Astrocyte of the spinal cord (primary cell): Measurements from ENCODE around the gene CDKAL1.
"Not testable (repeated sequence)": the region's sequence is repeated elsewhere in the genome, so short reads cannot be mapped to it uniquely, and the experiment has no call there.

Experiments
- DNase-seq: peaks from one replicate; pipeline ENCODE4 v3.0.0; 2011; ENCODE audit warnings: low read depth, low spot score
- H3K4me3 ChIP-seq: 2 replicates; pipeline ENCODE4 v1.5.1; 2011; ENCODE audit warnings: low read depth, mild to moderate bottlenecking, low read length, moderate library complexity
- in situ Hi-C: cut with HindIII; loops from 2 replicates; pipeline ENCODE4 v1.10.0; 2017; ENCODE audit warnings: low sequenced_read_pairs
- TF ChIP-seq, protein P1 (sequence below): IDR thresholded peaks from 2 replicates; pipeline ENCODE4 v1.5.1; 2012; ENCODE audit warnings: low read depth, mild to moderate bottlenecking, low read length, inconsistent platforms

Gene CDKAL1

GRCh38 chr6:20744911-20745557 is 210.8 kb downstream of the CDKAL1 start:
- in situ Hi-C loops = no loop called here
- no peak overlapping the region for H3K4me3 ChIP-seq
- no peak for DNase-seq
- TF ChIP-seq, protein P1, sequence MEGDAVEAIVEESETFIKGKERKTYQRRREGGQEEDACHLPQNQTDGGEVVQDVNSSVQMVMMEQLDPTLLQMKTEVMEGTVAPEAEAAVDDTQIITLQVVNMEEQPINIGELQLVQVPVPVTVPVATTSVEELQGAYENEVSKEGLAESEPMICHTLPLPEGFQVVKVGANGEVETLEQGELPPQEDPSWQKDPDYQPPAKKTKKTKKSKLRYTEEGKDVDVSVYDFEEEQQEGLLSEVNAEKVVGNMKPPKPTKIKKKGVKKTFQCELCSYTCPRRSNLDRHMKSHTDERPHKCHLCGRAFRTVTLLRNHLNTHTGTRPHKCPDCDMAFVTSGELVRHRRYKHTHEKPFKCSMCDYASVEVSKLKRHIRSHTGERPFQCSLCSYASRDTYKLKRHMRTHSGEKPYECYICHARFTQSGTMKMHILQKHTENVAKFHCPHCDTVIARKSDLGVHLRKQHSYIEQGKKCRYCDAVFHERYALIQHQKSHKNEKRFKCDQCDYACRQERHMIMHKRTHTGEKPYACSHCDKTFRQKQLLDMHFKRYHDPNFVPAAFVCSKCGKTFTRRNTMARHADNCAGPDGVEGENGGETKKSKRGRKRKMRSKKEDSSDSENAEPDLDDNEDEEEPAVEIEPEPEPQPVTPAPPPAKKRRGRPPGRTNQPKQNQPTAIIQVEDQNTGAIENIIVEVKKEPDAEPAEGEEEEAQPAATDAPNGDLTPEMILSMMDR = no peak

- TF ChIP-seq, protein P1 = no peak
- H3K4me3 ChIP-seq = no peak overlapping the region
- no peak for DNase-seq
- in situ Hi-C loops = no loop called here
Observed at GRCh38 chr6:20746024-20746423, 211.8 kb downstream of the CDKAL1 start.

DNA sequence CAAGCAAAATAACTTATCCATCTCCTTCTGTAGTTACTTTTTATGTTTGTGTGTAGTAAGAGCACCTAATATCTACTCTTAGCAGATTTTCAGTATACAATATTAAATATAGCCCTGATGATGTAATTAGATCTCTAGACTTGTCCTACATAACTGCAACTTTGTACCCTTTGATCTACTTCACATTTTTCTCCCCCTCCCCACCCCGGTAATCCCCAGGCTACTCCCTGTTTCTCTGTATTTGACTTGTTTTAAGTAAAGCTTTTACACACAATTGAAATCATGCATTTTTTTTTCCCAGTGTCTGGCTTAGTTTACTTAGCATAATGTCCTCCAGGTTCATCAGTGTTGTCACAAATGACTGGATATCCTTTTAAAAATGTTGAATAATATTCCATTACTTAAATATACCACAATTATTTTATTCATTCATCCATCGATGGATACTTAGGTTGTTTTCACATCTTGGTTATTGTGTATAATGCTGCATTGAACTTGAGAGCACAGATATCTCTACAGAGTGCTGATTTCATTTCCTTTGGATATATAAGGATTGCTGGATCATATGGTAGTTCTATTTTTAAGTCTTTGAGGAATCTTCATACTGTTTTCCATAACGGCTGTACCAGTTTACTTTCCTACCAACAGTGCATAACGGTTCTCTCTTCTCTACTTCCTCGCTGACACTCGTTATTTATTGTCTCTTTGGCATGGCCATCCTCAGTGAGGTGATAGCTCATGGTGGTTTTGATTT is 212.7 kb downstream of the CDKAL1 start:
- TF ChIP-seq, protein P1 = no peak
- in situ Hi-C loops = no loop called here
- no peak overlapping the region for H3K4me3 ChIP-seq

DNA sequence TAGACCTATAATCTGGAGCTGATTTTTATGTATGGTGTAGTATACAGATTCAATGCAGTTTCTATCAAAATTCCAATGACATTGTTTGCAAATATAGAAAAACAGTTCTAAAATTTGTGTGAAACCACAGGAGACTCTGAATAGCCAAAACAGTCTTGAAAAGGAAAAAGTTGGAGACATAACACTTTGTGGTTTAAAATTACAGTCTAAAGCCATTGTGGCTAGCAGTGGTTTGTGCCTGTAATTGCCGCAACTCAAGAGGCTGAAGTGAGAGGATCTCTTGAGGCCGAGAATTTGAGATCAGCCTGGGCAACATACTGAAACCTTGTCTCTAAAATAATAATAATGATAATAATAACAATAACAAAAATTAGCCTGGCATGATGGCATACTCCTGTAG is 213.7 kb downstream of the CDKAL1 start:
- DNase-seq = peak; percentile 43
- TF ChIP-seq, protein P1 = no peak
- H3K4me3 ChIP-seq = no peak overlapping the region
- in situ Hi-C loops = no loop called here

More for the DNA sequence above, 212.7 kb downstream of the CDKAL1 start:
- DNase-seq = no peak

DNA sequence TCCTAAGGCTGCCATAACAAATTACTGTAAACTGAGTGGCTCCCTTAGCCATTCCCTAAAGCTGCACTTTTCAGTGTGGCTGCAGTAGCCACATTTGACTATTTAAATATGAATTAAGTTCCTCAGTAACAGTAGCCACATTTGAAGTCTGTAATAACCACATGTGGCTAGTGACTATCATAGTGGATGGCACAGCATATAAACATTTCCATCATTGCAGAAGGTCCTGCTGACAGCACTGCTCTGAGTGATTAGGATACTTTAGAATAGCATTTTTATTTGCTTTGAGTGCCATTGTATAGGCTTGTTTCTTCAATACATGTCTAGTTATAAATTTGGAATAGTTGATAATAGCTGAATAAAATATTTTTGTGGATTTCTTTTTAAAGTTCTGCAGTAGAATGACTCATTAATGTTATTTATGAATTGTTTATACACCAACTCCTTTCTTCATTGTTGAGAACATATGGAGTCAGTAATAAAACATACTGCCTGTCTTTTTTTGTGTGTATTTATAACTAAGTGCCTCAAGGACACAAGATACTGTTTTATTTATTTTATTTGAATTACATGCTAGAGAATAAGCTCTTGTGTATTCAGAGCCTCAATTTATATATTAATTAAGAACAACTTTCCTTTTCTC is 217.2 kb downstream of the CDKAL1 start:
- in situ Hi-C loops = no loop called here
- no peak overlapping the region for H3K4me3 ChIP-seq
- DNase-seq = no peak
- TF ChIP-seq, protein P1 = no peak

DNA sequence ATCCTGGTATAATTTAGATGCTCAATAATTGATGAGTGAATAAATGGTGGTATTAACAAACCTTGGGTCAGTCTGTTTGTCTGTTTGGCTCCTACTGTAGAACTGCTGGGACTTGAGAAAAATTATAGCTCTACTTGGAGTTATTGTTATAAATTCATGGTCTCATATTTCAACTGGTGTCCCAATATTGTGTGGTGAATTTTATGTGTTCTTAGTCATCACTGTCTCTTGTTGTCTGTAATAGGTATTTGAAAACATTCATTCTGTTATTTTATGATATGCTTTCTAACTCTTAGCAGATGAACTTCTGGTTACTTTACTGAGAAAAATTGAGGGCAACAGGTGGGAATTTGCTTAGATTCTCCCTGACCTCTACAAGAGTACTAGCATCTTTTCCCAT is 221.4 kb downstream of the CDKAL1 start:
- H3K4me3 ChIP-seq = no peak overlapping the region
- TF ChIP-seq, protein P1 = no peak
- in situ Hi-C loops = no loop called here
- DNase-seq = peak; percentile 46

- in situ Hi-C loops, H3K4me3 ChIP-seq, DNase-seq: not testable (repeated sequence)
Observed at GRCh38 chr6:20756584-20757147, 222.4 kb downstream of the CDKAL1 start.
